HG03558 (cell line): ENCODE measurements around the gene HTRA3.
"Not testable (repeated sequence)": the region's sequence is repeated elsewhere in the genome, so short reads cannot be mapped to it uniquely, and the experiment has no call there.

Experiments
- ATAC-seq: cut with Tn5 transposase; IDR thresholded peaks from one replicate; pipeline ENCODE4 v1.9.1; 2021; ENCODE audit warnings: moderate number of reproducible peaks; ENCODE audit not compliant: unreplicated experiment; ENCODE audit errors: extremely low read depth

HTRA3 gene

DNA sequence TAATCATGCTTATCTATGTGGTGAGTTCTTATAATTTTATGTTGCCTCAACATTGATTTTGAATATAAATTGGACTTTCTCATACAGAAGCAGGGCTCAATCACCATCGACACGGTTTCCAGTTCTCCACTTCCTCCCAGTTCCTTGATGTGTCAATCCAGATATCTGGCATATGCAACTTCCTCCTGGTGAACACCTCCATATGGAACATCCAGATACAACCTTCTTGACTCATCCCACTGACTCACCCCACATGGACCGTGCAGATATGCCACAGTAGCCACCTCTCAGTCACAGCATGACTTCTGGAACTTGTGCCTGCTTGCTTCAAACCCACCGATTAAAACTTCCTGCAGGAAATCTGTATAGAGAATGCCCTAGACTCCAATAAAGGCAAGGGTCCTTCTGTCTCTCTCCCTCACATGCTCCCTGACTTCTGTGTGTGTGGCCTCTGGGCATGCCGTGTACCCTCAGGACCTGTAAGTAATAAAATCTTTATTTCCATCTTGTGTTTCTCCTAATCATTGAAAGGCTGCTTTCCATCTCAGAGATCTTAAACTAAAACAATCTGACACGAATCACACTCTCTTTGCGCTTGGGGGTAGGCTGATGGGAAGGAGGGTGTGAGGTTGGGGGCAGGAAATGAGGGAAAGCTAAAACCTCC lies 67.0 kb downstream of the HTRA3 start:
- ATAC-seq: no peak

GRCh38 chr4:8338351-8338961 lies 68.9 kb downstream of the HTRA3 start:
- ATAC-seq: no peak

- no peak for ATAC-seq
Observed at GRCh38 chr4:8340781-8341241, 71.3 kb downstream of the HTRA3 start.

GRCh38 chr4:8341281-8341680 lies 71.7 kb downstream of the HTRA3 start:
- ATAC-seq: not testable (repeated sequence)

- ATAC-seq: no peak
Observed at GRCh38 chr4:8341691-8342090, 72.1 kb downstream of the HTRA3 start.

DNA sequence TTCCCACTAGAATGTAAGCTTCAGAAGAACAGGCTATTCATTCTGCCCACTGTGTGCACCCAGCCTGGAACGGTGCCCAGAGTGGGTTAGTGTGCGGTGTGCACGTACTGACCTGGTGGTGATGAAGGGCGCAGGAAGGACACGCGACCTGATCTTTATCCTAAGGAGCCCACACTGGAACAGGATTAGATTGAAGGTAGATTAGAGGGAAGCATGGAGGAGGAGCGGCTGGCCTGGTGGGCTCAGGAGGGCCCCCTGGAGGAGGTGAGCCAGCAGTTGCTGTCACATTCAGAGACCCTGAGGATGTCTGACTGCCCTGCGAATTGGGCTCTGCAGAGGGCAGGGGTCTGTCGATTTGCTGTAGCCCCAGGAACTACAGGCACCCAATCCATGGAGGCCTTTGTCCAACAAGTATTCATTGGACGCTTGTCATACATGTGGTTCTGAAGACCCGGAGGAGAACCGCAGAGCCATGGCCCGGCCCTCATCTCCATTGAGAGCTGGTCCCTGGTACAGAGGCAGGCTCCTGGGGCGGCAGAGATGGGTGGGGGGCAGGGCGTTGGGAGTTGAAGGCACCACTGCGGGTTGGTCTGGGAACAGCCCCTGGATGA lies 73.2 kb downstream of the HTRA3 start:
- ATAC-seq: no peak

GRCh38 chr4:8343262-8343966 lies 73.9 kb downstream of the HTRA3 start:
- no peak for ATAC-seq

DNA sequence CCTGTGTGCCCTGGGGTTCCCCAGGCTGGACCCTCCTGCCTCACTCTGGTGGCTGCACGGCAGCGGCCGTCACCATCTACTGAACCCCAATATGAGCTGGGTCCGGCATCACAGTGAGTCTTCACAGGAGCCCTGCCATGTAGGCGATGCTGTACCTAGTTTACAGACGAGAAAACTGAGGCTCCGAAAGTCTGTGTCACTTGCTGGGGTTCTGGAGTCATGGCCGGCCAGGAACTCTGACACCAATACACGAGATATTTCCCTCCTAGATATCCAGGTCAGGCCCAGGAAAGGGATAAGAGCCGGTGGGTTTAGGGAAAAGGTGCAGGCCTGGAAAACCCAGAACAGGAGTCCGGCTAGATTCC lies 74.4 kb downstream of the HTRA3 start:
- no peak for ATAC-seq

DNA sequence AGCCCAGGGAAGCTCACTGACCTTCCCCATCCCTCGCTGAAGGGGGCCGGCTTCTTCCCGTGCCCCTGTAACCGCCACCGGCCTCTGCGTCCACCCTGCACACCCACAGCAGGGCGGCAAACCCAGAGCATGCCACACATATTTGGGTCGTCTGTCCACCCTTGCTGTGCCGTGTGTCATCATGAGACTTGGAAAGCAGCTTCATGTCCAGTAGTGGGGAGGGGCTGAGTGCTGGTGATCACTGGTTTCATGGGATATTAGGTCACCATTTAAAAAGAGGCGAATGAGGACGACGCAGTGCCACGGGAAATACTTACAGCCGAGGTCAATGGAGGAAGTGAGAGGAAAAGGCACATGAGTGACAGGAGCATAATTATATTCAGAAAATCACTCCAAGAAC lies 74.8 kb downstream of the HTRA3 start:
- ATAC-seq: no peak

DNA sequence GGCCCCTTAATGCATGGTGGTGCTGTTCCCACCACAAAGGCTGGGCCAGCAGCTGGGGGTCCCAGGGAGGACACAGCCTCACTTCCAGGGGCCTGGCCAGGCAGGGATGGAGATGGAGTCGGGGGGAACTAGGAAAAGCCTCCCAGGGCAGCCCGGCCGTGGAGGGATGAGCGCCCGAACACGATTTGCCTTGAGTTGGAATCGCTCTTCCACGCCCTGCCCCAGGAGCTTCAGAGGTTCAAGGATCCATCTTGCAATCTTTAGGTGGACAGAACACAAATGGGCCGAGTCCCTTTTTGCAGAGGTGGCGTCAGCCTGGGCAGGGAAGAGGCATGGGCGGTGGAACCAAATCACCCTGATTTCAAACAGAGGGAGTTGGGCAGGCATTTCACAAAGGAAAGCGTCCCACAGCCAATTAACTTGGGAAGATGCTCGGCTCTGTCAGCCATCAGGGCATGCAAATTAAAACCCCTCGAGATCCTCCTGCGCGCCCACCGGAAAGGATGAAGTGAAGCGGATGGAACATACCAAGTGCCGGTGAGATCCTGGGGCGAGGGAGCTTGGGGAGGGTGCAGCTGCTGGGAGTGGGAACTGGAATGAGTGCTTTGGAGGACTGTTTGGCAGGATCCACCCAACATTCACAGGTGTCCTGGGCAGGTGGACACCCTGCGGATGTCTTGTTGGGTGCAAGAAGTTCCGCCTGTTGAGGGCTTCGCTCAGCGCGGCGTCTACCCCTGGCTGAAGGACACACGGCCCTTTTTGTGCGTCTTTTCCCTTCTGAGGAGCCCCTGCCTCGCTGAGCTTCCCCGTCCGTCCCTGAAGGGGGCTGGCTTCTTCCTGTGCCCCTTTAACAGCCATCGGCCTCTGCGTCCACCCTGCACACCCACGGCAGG lies 75.7 kb downstream of the HTRA3 start:
- no peak for ATAC-seq

GRCh38 chr4:8345946-8346814 lies 76.6 kb downstream of the HTRA3 start:
- no peak for ATAC-seq

DNA sequence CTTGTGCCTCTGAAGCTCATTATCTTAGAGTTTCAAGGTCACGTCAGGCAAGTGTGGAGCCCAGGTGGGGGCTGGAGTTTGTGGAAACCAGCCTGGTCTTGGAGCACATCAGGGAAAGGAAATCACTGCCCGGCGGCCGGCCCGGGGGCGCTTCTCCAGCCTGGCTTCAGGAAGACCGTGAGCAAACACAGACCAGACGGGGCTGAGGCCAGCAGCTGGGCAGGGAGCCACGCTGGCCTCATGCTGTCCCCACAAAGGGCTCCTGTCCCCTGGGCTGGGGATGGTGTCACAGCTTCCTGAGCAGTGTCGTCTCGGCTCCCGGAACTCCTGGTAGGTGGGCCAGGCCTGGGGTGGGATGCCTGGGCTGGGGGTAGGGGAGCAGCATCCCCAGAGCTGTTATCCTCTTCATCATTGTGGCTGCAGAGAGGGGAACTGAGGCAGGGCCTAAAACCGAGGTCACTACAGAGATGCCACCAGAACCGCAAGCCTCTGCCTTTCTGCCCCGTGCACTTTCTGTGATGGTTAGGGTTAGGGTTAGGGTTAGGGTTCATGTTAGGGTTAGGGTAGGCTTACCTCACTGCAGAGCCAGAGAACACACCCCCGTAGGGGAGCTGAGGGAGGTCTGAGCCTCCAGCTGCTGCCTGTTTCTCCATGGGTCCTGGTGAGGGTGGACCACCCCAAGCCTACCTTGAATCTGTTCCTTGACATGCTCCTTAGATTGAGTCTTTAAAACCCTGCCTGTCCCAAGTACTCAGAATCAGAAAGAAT lies 77.5 kb downstream of the HTRA3 start:
- ATAC-seq: no peak

DNA sequence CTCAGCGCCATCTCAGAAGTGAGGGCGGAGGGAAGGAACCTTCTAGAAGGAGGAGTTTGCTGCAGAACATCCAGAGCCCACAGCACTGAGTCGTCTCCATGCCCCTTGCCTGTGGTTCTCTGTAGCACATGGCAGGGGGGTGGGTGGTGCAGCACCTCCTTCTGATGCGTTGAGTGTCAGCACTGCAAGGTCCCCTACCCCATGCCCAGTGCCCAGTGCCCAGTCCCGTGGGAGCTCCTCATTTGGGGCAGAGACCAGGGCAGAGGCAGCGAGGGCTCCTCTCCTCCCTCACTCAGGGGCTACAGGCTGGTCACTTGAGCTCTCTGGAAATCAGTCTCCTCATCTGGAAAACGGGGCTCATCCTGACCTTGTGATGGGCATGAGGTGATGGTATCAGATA lies 78.1 kb downstream of the HTRA3 start:
- ATAC-seq: no peak

GRCh38 chr4:8348071-8348470 lies 78.5 kb downstream of the HTRA3 start:
- ATAC-seq: no peak

DNA sequence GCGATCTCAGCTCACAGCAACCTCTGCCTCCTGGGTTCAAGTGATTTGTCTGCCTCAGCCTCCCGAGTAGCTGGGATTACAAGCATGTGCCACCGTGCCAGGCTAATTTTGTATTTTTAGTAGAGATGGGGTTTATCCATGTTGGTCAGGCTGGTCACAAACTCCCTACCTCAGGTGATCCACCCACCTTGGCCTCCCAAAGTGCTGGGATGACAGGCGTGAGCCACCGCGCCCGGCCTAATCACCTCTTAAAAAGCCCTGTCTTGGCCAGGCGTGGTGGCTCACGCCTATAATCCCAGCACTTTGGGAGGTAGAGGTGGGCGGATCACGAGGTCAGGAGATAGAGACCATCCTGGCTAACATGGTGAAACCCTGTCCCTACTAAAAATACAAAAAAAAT lies 79.7 kb downstream of the HTRA3 start:
- not testable (repeated sequence) for ATAC-seq

GRCh38 chr4:8349664-8350236 lies 80.2 kb downstream of the HTRA3 start:
- ATAC-seq: no peak

- ATAC-seq: no peak
Observed at GRCh38 chr4:8350352-8350751, 80.8 kb downstream of the HTRA3 start.

DNA sequence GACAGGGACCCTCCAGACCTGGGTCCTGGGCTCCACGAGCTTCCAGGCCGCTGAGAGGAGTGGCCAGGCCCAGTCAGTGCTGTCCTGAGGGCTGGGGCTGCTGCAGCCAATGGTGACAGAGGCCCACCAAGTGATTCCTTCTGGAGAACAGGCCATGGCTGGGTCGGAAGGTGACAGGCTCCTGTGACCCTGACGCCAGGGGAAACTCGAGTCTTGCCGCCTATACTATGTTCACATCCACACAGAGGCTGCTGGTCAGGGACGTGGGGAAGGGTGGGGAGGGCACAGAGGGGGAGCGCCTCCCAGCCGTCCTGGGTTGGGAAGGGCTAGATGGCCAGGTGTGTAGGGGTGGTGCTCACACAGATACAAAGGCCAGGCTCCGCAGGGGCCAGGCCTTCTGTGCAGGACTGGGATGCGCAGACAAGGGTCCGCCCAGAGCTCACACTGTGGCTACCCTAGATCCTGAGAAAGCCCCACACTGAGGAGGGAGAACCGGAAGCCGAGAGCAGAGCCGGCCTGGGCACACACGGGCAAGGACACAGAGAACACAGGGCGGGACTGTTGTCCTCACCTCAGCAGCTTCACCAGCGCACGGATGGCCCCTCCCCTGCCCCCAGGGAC lies 81.4 kb downstream of the HTRA3 start:
- ATAC-seq: no peak
